Limb (tissue), 2 donors: Measurements from ENCODE around the gene MYO1E.
"Not testable (repeated sequence)": the region's sequence is repeated elsewhere in the genome, so short reads cannot be mapped to it uniquely, and the experiment has no call there.

Source experiments
- DNase-seq, 2 donors: peaks; one replicate each; pipeline ENCODE4 v3.0.0-alpha.2; 2016; ENCODE audit errors: extremely low spot score in 2 of 2

The MYO1E gene

DNA sequence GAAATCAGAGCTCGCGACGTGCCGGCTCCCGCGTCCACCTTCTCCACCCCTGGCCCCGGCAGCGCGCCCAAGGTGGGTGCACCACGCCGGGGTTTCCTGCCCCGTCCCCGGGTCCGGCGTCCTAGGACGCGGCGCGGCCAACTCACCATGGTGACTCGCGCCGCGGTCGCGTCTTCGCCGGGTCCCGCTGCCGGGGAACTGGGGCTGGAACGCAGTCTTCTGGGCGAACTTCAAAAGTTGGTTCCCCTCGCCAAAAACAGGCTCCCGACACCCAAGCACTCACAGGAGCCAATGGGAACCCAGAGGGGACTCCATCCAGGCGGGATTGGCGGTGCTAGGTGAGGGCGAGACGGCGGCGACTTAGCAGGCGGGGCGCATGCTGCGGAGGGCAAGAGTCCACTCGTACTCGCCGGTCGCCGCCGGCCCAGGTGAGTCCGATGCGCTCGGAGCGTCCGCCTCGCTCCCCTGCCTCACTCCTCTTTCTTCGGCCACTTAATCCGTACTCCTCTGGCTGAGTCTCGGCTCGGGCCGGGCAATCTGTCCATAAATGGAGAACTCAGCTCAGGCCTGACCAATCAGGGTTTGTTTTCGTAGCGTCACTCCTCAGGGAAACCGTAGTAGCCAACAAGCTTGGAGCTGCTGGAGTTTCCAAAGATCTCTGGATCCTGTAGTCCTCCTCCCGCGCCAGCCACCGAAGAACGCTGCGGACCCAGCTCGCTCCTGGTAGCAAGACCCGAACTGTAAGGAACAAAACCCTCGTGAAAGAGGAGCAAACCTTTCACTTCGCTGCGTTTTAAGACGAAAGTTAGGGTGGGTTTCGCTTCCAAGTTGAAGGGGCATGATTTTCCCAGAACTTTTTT lies at the start of gene MYO1E:
Gene MYO1E, minus strand, starts transcription at position 520 of the 860 bp plus-strand sequence. Its CDS starts 371 bp downstream, at position 149.
- peak; percentile 90 to 97 for DNase-seq

DNA sequence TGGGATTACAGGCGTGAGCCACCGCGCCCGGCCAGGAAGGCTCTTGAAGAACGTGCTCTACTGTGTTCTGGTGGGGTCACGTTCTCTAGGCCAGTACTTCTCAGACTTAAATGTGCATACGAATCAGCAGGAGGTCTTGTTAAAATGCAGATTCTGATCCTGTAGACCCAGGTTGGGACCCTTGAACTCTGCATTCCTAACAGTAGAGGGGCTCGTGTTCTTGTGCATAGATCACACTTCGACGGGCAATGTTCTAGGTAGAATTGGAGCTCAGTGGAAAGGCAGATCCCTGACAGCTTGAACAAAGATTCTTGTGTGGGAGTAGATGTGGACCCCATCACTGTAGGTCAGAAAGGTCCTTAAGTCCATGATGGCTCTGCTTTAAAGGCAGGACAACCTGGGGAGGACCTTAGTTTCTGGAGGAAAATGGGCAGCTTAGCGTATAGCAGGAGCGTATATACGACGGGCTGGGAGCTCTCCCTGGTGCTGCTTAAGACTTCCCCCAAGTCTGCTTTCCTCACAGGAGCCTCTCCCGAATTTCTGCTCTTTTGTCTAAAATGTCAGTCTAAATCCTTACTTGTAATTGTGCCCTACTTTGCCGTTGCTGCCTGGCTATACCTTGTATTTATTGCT lies 48.4 kb upstream of the MYO1E start:
- peak; percentile 18 to 43 for DNase-seq

DNA sequence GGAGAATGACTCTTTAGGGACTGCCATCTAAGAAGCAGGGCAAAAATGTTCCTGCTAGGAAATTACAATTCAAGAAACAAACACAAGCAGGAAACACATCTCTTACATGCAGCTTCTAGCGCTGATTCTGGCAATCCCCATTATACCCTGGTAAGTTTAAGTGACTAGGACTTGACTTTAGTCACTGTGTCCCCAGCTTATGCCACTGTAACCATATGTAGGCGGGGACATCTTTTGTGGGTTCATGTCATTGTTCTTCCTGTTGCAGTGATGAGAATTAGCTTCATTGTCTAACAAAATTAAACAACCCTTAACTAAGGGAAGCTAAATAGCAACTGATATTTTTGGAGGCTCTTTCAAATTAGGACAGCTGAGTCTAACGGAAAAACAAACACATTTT lies 47.4 kb upstream of the MYO1E start:
- no peak for DNase-seq

DNA sequence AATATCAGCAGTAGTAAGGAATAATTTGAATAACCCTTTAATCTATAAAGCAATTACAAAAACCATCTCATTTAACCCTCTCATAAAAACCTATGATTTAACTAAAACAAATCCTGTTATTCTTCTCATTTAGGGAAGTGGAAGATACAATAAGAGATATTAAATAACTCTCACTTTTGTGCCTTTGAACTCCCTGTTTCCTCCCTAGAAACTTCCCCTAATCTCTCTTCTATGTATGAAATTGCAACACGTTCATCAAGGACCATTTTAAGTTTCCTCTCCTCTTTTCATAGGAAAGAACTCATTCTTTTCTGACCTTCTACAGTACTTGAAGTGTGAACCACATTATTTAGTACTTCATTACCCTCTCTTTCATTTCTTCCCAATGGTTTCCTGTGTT lies 46.5 kb upstream of the MYO1E start:
- DNase-seq, result no peak

DNA sequence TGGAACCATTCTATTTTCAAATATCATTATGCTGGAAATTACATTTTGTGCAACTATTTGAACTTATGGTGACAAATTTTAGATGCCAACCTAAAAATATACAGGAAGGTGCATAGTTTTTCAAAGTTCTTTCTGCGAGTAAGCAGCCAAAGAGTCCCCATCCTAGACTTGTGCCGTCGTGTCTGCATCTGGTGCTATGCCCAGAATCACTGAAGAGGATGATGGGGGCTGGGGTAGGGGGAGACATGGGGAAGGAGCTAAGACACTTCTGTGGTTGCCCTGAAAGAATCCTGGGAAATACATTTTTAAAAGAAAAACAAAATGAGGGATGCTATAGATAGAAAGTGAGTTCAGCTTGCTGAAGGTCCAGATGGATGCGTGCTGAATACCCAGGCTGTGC lies 44.1 kb upstream of the MYO1E start:
- no peak for DNase-seq

DNA sequence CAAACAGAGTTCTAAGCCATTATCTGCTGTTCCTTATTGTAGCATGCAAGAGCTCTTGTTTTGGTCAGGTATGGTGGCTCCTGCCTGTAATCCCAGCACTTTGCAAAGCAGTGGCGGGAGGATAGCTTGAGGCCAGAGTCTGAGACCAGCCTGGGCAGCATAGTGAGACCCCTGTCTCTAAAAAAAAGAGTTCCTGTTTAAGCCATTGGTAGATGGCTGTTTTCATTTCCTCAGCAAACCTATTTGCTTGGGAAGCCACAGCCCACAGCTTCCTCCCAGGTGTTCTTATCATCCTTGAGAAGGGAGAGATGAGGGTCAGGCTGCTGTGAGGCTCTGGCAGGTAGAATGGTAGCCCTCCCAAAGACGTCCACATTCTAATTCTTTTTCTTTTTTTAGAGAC lies 40.9 kb upstream of the MYO1E start:
- DNase-seq, result no peak

DNA sequence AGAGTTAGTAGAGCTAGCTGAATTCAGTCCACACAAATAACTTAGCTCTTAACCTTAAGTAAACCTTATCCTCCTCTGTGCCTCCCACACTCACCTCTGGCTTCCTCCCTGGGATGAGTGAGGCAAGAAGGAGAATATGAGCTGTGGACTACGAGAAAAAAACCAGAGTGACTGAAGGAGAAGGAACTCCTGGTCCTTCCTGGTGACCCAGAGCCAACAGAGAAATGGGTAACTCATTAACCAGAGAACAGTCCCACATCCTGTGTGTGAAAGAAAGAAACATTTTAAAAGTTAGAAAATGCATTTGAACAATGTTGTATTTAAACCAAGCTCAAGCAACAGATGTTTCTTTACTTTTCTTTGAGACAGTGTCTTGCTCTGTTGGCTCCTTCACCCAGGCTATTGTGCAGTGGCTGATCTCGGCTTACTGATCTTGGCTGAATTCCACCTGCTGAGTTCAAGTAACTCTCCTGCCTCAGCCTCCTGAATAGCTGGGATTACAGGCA lies 37.8 kb upstream of the MYO1E start:
- DNase-seq, result peak in 1 of 2 donors; percentile 25

DNA sequence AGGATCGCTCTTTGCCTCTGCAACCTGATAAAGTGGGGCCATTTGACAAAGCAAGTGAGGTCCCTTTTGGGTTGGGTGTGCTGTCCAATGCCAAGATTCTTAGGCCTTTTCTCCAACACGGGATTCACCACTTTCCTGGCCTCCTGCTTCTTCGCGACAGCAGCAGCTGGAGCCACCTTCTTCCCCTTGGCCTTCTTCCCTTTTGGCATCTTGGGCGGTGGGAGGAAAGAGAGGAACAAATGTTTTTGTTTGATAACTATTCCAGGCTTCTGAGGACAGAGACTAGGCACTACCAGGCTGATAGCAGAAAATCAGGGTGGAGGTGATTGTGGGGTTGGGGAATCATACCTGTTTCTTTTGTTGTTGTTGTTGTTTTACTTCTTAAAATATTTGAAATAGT lies 35.3 kb upstream of the MYO1E start:
- DNase-seq, result no peak

DNA sequence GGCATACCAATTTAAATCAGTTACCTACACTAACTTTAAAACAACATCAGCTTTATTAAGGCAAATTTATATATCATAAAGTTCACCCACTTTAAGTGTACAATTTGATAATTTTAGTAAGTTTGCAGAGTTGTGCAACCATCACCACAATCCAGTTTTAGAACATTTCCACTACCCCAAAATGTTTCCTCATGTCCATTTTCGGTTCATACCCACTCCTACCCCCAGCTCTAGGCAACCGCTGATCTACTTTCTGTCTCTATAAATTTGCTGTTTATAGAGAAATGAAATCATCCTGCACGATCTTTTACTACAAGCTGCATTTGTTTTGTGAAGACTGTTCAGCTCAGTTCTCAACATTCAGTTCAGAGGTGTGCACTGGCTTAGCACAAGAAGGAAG lies 33.8 kb upstream of the MYO1E start:
- no peak for DNase-seq

DNA sequence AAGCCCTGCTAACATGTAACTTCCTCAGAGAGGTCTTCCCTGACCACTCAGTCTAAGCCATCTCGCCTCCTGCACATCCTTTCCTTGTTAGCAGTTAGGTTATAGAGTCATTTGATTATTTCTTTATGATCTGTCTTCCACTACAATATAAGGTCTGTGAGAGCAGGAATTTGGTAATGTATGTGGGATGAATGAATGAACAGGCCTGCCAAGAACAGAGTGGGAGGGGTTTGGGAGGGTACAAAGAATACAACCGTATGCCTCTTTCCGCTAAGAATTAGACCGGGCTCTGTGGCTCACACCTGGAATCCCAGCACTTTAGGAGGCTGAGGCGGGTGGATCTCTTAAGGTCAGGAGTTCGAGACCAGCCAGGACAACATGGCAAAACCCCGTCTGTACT lies 32.4 kb upstream of the MYO1E start:
- no peak for DNase-seq

DNA sequence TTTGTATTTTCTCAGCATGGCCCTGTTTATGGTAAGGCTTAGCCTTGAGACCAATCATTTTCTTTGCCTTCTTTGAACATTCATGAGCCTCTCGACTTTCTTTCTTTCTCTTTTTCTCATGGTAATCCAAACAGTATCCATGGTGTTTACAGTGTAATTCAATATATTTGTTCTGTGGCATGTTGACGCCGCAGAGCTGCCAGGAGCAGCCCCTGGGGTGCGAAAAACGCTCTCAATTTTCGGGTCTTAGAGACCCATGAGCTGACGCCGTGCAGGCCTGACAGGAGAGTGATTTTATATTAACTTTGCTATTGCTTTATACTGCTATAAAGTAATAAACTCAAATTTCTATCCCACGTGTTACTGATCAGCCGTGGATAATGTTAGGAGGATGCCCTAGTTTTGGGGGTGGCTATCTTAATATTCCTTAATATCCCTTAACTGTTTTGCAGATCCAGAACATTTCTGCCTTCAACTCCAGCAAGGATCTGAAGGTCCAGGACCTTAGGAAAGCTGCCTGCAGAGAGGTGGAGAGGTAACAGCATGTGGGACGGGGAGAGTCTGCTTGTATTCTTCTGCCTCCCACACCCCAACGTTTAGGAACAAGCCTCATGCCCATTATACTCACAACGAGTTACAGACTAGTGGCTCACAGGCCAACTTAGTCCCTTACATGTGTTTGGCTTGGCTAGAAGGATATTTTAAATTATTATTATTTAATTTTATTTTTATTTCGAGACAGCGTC lies 29.3 kb upstream of the MYO1E start:
- DNase-seq, result no peak

DNA sequence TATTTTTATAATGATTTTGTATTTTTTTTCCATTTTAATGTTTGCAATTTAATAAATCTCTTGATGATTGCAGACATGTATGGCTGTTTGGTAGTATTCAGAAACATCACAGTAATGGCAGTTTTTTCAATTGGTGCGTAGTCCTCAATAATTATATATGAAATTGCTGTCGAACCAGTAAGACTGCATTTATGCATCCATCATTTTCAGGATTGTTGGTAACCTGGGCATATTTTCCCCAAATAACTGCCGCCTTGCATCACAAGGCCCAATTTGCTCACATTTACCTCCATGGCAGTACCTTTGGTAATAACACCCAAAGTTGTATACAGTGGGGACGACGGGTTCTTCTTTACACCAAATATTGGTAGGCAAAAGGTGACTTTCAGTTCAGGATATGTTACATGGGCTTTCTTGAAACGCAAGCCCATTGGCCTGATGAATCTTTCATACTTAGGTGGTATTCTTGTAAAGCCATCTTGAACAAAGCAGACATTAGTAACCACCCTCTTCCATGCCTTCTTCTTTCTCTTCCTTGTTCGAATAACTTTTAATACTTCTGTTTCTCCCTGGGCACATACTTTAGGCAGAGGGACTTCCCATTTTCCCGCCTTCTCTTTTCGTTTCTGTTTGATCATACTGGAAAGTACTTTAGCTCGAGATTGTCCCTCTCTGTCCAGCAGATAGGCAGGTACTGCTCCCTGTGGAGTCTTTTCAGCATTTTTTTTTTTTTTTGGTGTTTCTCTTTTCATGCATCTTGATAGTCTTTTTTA lies 28.6 kb upstream of the MYO1E start:
- not testable (repeated sequence) for DNase-seq

DNA sequence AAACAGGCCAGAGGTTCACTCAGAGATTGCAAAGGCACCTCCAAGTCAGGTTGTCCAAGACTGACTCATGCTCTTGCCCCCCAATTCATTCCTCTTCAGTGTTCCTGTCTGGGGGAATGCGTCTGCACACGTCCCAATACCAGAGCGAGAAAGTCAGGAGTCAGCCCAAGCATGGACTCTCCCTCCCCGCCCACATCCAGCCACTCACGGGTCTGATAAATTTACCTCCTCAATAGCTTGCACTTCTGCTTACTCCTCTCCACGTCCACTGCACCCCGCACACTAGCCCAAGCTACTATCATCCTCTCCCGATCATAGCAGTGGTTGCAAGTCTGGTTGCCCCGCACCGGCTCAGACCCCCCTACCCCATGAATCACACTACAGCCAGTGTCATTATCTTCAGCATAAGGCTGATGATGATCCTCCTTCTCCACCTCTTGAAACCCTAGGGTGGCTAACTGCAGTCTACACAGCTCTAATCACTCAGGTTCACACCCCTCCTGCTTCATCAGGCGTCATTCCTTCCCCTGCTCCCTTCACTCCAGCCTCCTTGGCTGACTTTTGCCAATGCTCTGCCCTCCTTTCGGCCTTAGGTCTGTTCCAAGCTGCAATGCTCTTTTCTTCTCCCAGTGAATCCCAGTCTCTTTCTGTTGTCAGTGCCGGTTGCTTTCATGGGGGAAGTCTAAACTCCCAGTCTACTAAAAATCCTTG lies 27.6 kb upstream of the MYO1E start:
- no peak for DNase-seq

DNA sequence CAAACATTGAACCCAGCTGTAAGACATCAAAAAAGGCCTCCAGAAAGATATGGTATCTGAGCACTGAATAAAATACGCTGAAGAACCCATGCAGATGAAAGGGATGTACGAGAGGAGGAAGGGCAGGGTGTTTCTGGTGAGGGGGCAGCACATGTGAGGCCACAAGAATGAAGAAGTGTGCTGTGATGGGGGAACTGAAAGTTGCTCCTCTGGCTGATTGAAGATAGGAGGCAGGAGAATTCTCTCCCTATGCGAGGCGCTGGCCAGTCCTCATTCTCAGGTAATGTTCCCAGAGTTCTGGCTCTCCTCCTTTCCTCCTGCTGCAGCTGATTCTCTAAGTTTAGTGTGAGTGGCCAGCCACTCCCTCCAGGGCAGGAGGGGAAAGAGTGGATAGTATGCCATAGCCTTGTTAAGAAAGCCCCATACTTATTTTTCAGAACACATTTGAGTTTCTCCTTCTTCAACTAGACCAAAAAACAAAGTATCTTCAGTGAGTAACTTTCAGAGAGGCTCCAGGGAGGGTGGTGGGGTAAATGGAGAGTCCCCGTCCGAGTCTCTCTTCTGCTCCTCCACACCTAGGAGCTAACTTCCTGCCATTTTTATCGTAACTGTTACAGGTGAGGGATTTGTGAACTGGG lies 26.9 kb upstream of the MYO1E start:
- DNase-seq, result no peak

DNA sequence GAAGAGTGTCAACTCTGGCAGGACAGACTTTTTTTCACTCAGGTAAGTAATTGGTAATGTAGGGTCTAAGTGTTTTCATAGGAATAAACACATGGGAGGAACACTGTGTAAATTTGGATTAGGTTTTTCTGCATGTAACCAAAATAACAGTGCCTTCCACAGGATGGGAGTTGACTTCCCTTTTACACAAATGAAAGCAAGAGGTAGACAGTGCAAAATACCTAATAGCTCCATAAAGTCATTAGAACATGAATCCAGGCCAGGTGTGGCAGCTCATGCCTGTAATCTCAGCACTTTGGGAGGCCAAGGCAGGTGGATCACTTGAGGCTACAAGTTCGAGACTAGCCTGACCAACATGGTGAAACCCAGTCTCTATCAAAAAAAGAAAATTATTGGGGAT lies 25.5 kb upstream of the MYO1E start:
- DNase-seq, result no peak

DNA sequence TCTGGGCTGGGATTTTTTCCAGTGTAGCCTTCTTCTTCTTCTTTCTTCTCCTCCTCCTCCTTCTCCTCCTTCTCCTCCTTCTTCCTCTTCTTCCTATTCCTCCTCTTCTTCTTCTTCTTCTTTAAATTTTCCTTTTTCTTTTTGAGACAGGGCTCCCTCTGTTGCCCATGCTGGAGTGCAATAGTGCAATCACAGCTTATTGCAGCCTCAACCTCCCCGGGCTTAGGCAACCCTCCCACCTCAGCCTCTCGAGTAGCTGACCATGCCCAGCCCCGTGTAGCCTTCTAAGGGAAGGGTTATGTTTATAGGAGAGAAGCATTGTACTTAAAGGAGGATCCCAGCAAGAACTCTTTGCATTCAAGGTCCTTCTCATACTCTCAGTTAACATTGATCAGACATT lies 24.0 kb upstream of the MYO1E start:
- DNase-seq, result no peak

DNA sequence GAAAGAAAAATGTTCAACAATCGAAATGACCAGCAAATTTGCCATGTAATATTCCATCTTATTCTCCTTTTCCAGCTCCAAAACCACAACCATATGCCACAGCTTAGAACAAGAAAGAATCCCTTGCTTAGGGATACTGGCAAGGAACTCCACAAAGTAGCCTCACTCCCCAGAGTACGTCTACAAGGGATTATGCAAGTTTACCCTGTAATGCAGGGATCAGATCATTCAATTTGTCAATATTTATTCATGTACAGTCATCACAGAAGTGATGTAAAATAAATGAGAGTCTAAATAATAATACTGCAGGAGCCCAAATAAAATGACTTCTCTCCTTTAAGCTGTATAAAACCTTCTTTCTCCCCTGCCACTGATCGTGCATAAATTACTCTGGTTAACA lies 23.5 kb upstream of the MYO1E start:
- no peak for DNase-seq

DNA sequence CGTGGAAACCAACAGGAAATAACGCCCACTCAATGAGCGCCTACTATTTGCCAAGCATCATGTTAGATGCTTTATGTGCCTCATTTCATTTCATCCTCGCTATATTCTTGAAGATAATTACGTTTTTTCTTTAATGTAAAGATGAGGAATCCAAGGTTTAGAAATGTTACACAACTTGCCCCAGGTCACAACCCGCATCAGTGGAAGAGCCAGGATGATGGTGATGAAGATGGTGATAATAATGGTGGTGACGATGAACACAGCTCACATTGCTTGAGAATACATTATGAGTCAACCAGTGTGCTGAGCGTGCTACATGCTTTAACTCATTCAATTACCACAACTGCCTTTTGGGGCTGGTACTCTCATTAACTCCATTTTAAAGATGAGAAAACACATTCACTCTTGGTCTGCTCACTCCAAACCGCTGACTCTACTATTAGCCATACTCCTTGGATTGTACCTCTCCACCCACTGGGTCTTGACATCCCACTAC lies 21.5 kb upstream of the MYO1E start:
- no peak for DNase-seq

DNA sequence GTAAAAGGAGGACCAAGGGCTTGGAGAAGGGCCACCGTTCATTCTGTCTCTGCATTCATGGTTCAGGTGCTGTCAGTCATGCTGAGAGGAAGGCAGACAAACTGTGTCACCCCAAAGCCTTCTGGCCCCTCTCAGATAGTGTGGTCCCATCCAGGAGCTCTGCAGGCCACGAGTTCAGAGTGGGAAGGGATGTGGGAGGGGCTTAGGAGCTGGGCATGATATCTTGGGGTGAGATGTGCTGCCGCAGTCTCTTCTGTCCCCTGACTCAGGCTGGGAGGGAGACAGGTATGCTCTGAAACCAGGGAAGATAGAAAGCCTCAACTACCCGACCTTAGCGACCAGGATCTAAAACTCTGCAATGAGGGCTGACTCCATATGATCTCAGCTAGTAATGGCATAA lies 19.6 kb upstream of the MYO1E start:
- no peak for DNase-seq

DNA sequence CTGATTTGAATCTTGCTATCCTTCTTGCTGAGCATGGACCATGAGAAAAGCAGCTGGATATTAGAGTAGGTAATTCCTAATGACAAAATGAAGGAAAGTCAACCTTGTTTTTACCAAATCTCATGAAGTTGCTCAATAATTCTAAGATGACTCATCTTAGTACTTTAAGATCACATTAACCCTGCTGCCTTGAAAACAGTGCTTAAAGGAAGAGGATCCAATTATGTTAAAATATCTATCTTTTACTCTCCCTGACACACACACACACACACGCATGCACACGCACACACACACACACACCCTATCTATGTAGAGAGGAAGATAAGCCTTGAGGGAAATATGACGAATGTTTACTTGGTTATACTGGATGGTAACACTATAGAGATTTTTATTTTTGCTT lies 16.0 kb upstream of the MYO1E start:
- no peak for DNase-seq
